Nucleus accumbens (tissue), 56 donors: ENCODE data around the gene ZNF532.
"Not testable (repeated sequence)": the region's sequence is repeated elsewhere in the genome, so short reads cannot be mapped to it uniquely, and the experiment has no call there.

Source experiments
- DNase-seq, 56 donors: peaks; one replicate each; lab custom pipeline; 2025; lab: John Stamatoyannopoulos, UW

Gene ZNF532, protein sequence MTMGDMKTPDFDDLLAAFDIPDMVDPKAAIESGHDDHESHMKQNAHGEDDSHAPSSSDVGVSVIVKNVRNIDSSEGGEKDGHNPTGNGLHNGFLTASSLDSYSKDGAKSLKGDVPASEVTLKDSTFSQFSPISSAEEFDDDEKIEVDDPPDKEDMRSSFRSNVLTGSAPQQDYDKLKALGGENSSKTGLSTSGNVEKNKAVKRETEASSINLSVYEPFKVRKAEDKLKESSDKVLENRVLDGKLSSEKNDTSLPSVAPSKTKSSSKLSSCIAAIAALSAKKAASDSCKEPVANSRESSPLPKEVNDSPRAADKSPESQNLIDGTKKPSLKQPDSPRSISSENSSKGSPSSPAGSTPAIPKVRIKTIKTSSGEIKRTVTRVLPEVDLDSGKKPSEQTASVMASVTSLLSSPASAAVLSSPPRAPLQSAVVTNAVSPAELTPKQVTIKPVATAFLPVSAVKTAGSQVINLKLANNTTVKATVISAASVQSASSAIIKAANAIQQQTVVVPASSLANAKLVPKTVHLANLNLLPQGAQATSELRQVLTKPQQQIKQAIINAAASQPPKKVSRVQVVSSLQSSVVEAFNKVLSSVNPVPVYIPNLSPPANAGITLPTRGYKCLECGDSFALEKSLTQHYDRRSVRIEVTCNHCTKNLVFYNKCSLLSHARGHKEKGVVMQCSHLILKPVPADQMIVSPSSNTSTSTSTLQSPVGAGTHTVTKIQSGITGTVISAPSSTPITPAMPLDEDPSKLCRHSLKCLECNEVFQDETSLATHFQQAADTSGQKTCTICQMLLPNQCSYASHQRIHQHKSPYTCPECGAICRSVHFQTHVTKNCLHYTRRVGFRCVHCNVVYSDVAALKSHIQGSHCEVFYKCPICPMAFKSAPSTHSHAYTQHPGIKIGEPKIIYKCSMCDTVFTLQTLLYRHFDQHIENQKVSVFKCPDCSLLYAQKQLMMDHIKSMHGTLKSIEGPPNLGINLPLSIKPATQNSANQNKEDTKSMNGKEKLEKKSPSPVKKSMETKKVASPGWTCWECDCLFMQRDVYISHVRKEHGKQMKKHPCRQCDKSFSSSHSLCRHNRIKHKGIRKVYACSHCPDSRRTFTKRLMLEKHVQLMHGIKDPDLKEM (N-terminal part only)

DNA sequence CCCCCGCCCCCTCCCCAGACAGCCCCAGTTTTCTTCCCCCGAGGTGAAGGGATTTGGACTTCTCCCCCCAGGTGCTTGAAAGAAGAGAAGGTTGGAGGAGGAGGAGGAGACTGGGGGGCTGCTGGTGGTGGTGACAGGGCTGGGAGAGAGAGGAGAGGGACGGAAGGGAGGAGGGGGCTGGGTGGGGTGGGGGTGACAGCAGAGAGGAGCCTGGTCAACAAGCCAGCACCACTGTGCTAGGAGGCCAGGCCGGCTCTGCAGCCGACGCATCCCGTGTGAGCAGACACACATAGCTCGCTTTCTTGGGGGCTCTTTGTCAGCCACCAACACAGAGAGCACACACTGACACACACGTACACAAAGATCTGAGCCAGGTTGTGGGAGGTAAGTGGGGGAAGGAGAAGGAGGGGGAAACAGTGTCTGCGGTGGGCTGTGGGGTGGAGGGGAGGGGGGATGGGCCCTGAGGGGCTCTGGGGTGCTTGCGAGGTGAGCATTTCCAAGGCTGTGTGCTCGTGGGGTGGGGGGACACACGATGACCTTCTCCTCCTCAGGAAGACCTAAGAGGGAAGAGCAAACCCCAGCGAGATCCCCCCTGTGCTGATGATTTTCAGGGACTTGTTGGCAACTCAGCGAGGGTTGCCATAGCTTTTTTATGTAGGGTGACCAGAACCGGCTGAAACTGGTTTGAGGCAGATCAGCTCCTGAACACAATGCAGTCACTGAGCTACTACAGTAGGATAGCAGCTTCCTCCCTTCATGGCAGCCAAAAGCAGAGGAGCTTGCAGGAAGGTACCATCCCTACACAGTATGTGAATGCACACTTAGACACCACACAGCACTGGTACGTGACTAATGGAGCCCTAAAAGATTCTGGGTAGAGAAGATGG is at the start of gene ZNF532:
Gene ZNF532 (plus strand): TSS at position 732 of the 887 bp plus-strand sequence. CDS start 53,411 bp downstream, outside the sequence.
- DNase-seq = peak in 55 of 56 donors; percentile 9 to 86 (median 67)

DNA sequence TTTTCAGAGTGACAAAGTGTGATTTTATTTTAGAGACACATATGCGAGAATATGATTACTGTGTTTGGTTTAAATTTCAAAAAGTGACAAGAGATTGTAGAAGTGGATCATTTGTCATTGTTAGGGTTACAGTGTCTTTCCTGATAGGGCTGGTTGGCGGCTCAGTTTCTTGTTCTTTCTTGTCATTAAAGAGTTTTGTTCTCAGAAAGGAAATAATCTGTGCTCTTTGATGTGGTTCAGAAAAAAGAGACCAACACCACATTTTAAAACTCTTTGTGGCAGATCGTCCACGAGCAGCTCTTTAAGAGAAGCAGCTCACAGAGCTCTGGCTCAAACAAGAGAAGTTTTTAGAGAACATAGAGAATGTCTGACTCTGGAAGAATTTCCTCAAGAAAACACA is 45.6 kb upstream of the ZNF532 start:
- no peak for DNase-seq

DNA sequence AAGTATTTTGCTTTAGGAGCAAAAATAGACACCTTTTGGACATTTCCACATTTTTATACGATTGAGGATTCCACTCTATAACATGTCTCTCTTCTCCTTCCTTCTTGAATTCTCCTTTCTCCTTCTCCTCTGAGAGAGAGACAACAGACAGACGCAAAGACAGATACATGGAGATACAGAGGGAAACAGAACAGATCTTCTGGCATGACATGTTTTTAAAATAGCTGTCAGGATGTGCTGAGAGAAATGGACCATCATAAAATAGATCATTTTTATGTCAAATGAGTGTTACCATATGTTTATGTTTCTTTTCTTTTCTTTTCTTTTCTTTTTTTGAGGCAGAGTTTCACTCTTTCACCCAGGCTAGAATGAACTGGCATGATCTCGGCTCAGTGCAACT is 44.4 kb upstream of the ZNF532 start:
- DNase-seq = no peak

DNA sequence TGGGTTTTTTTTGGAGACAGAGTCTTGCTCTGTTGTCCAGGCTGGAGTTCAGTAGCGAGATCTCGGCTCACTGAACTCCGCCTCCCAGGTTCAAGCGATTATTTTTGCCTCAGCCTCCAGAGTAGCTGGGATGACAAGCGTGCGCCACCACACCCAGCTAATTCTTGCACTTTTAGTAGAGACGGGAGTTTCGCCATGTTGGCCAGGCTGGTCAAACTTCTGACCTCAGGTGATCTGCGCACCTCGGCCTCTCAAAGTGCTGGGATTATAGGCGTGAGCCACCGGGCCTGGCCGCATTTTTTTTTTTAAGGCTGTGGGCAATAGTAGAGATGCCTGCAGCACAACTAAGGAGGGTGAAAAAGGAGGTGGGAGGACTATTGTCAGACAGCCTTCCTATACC is 41.7 kb upstream of the ZNF532 start:
- DNase-seq = no peak

DNA sequence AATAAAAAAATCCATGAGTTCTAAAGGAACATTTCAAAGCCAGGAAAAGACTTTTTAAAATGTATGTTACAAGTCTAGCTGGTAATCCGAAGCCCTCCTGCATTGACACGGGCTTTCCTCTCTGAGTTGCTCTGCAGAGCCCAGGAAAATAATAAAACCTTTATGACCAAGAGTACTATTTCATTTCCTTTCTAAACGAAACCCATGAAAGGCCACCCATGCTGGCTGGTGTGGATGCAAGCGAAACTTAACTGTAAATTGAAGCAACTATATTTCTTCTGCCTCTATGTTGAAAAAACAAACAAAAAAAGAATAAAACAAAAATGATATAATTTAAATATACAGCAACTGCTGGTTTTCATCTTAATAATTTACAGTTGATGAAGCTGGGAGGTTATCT is 41.3 kb upstream of the ZNF532 start:
- DNase-seq = no peak

DNA sequence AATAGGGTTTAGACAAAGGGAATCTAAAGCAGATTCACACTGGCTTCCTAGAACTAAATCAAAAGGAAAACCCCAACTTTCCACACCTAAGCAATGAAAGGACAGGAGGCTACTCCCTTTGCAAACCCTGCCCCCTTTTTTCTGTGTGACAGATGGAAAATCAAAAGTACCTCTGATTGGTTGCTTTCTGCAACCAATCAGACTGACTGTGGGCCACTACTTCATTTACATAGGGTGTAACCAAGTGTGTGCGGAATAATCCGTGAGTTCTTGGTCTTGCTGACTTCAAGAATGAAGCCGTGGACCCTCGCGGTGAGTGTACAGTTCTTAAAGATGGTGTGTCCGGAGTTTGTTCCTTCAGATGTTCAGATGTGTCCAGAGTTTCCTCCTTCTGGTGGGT is 37.8 kb upstream of the ZNF532 start:
- DNase-seq = not testable (repeated sequence)

DNA sequence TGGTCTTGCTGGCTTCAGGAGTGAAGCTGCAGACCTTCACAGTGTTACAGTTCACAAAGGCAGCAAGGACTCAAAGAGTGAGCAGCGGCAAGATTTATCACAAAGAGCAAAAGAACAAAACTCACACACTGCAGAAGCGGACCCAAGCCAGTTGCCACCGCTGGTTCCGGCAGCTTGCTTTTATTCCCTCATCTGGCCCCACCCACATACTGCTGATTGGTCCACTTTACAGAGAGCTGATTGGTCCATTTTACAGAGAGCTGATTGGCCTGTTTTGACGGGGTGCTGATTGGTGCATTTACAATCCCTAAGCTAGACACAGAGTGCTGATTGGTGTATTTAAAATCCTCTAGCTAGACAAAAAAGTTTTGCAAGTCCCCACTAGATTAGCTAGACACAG is 37.2 kb upstream of the ZNF532 start:
- DNase-seq = no peak

DNA sequence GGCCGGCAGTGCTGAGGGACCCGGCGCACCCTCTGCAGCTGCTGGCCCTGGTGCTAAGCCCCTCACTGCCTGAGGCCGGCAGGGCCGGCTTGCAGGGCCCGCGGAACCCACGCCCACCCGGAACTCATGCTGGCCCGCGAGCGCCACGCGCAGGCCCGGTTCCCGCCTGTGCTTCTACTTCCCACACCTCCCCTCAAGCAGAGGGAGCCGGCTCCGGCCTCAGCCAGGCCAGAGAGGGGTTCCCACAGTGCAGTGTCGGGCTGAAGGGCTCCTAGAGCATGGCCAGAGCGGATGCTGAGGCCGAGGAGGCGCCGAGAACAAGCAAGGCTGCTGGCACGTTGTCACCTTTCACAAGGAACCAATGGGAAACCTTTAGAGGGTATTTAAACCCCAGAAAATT is 36.8 kb upstream of the ZNF532 start:
- no peak for DNase-seq

DNA sequence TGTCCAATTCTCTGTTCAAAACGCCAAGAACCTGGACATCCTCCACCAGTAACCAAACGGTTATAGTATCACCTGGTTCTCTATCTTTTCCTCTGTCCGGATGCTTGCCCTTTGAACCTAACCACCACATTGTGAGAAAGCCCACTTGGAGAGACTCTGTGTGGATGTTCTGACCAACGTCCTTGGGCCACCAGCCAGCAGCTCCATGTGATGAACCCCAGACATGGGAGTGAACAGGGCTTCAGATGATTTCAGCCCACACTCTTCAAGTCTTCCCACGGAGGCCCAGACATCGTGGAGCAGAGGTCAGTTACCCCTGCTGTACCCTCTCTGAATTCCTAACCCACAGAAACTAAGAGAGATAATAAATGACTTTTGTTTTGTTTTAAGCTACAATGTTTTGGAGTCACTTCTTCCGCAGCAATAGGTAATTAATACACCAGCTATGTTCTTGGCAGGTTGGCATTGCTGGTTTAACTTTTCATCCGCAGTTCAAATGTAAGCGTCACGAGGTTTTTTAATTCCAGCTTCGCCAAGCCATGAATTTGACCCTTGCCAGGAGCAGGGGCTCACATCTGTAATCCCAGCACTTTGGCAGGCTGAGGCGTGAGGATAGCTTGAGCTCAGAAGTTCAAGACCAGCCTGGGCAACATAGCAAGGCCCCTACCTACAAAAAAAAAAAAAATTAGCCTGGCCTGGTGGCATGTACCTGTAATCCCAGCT is 36.1 kb upstream of the ZNF532 start:
- no peak for DNase-seq

DNA sequence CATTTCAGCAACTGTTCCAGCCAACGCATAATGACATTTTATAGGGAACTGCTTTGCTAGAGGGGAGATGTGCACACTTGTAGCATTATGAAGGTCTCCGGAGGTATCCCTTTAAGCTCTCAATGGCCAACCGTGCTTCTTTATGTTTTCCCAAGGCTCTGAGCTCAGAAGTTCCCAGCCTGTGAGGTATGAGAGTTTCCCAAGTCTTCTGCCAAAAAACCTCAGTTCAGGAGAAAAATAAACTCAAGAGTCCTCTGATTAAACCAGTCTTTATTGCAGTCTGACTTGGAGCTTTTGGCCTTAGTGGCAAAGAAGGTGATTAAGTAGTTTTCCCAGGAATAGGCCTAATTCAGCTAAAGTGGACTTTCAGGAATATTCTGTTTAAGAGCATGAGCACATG is 35.4 kb upstream of the ZNF532 start:
- DNase-seq = no peak

DNA sequence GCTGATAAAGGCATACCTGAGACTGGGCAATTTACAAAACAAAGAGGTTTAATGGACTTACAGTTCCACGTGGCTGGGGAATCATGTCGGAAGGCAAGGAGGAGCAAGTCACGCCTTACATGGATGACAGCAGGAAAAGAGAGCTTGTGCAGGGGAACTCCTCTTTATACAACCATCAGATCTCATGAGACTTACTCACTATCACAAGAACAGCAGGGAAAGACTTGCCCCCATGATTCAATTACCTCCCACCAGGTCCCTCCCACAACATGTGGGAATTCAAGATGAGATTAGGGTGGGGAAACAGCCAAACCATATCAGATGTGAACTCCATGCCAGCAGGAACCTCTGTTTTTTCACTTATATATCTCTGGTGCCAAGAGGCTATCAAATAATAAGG is 34.8 kb upstream of the ZNF532 start:
- not testable (repeated sequence) for DNase-seq

DNA sequence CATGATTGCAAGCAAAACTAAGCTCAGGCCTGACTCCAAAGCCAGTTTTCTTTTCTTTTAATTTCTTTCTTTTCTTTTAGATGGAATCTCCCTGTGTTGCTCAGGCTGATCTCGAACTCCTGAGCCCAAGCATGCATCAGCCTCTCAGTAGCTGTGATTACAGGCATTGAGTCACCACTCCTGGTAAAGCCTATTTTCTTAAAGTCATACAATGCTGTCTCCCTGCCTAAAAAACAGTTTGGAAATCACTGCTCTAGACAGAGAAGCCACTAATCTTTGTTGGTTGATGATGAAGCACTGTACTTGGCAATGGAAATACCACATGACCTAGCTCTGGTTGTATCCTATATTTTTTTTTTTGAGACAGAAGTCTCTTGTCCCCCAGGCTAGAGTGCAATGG is 33.1 kb upstream of the ZNF532 start:
- DNase-seq = no peak

DNA sequence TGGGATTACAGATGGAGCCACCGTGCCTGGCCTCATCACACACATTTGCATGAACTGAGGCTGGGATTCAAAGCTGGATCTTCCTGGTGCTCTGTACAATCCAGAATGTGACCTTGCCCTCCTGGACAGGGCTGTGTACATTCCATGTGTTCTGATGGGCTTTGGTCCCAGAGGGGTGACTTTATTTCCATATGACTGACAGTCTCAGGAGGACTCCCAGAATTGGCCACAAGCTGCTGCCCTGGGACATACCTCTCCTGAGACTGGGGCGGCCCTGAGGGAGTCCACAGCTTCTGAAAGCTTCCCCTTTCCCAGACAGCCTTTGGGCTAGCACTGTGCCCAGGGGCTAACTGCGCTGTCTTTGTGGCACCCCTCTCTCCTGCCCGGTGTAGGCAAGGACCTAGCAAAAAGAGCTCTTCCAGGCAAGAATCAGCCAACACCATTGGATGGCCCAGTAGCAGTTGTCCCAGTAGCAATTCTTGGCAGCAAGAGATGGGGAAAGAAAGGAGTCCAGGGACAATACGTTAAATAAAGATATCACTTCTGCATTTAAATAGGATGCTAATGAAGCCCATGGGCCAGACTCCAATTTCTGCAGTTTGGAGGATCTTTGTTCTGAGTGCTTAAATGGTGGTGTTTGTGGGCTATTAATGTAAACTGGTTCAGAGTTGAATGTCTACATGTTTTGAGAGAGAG is 26.4 kb upstream of the ZNF532 start:
- DNase-seq = peak in 16 of 56 donors; percentile 5 to 67 (median 24)

DNA sequence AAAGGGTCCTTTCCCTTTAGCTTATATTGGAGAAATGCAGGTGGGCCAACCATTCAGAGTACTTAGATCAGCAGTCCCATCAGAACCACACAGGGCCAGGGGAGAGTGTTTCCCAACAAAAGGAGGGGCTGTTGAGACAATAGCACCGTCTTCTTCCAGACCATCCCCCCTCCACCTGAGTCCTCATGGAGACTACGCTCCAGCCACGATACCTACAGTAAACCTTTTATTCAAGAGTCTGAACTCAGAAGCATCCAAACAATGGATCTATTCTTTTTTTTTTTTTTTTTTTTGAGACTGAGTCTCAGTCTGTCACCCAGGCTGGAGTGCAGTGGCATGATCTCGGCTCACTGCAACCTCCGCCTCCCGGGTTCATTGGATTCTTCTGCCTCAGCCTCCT is 25.7 kb upstream of the ZNF532 start:
- no peak for DNase-seq

DNA sequence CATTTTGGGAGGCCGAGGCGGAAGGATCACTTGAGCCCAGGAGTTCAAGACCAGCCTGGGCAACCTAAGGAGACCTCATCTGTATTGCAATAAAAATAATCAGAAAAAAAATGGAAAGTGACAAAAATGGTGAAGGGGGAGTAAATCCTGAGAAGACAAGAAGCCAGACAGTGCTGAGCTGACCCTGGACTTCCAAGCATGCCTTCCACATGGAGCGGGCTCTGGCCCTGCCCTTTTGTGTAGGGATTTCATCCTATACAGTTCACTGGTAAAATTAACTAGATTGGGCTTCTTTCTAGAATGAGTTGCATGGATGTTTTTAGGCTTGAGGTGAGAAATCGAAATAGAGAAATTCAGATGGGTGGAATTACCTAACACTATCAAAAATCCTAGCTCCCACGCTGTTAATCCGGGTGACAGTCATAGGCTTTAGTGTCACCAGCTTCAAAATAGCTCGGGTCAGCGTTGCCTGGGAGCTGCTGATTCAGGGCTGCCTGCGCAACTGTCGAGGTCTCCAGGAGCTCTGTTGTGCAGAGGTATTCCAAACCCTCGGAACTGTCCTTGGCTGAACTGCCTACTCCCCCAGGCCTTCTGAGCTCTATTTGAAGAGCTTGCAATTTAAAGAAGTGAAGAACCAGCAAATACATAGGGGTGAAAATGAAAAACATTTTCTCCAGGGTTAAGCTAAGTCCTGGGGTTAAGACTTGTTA is 21.5 kb upstream of the ZNF532 start:
- DNase-seq = peak in 26 of 56 donors; percentile 4 to 61 (median 24)

DNA sequence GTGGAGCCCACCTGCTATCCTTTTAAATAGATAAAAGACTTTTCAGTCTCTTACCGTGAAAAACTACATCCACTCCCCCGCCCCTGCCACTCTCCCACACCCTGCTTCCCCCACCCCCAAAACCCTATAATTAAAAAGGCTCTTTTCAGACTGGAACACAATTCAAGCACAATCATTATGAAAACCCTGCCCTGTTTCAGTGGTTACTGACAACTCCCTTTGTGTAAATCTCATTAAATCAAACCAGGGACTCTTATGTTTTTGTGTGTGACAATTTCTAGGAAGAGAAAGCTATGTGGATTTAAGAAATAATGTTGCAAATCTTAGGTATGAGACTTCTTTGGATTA is 21.0 kb upstream of the ZNF532 start:
- no peak for DNase-seq

DNA sequence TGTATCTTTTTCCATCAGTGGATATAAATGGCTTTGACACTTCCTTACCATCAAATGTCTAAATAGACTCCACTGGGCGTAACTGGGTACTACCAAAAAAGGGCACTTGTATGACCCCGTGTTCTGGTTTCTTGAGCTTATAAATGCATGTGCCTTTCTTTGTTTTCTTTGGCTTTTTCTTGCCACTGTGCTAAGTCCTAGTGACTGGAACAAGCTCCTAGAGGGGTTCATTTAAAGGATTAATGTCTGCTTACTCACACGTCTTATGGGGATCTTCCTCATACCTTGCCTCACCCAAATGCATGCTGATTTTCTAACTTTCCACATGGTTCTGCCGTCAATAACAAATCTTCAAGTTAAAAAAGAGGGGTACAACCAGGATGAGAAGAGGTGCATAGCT is 19.8 kb upstream of the ZNF532 start:
- DNase-seq = no peak
